Left hindlimb (tissue), 1 donor: Measurements from ENCODE around the gene KANSL1L.

Source experiments
- DNase-seq: peaks from one replicate; pipeline ENCODE4 v3.0.0-alpha.2; 2018

The KANSL1L gene

GRCh38 chr2:209985874-209986273 is 185.3 kb downstream of the KANSL1L start:
- no peak for DNase-seq

GRCh38 chr2:209984291-209984690 is 186.9 kb downstream of the KANSL1L start:
- DNase-seq: no peak

GRCh38 chr2:209977386-209978239 is 193.6 kb downstream of the KANSL1L start:
- DNase-seq: no peak

GRCh38 chr2:209976698-209977385 is 194.4 kb downstream of the KANSL1L start:
- DNase-seq: no peak

- DNase-seq: no peak
Measured at GRCh38 chr2:209974576-209974975, 196.6 kb downstream of the KANSL1L start.

- DNase-seq: no peak
Measured at GRCh38 chr2:209973328-209973727, 197.9 kb downstream of the KANSL1L start.
